Measurements from ENCODE around the gene CDC27.
"Not testable (repeated sequence)": the region's sequence is repeated elsewhere in the genome, so short reads cannot be mapped to it uniquely, and the experiment has no call there.

CDC27 gene

DNA sequence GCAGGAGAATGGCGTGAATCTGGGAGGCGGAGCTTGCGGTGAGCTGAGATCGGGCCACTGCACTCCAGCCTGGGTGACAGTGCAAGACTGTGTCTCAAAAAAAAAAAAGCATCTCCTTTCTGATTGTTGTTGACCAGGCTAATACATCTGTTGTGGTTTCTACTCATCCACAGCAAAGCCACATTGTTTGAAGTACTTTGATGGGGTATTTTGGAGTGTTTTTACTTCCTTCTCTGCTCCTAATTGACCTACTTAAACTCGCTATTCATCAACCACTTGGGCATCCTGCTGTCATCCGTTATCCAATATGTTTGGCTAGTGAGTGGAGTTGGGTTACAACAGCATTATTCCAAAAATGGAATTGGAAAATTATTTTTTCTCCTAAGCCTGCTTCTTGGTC lies 3.5 kb upstream of the CDC27 start:
- Histone ChIP-seq H3K4me1 (ENCODE audit: insufficient read depth, insufficient read length) (no peaks in the 10 kb centered on the region), H3K9me3 (ENCODE audit: insufficient read depth, low read length) (no peaks in the 10 kb centered on the region), H3K9ac (ENCODE audit: insufficient read length, low read depth) (no peak overlapping the region), H3K36me3 (ENCODE audit: insufficient read depth, insufficient read length, low read length) (no peaks in the 10 kb centered on the region), H3K4me3 (ENCODE audit: insufficient read length, low read depth) (no peak overlapping the region), H3K27me3 (ENCODE audit: insufficient read depth, insufficient read length) (no peaks in the 10 kb centered on the region)
- TF ChIP-seq SUZ12 (IDR thresholded peaks at IDR 0.05; ENCODE audit: extremely low read depth, insufficient read depth, insufficient read length) (no peak), YY1 (IDR thresholded peaks at IDR 0.05; ENCODE audit: insufficient read depth, insufficient read length) (no peak), ZNF274 (IDR thresholded peaks at IDR 0.05; ENCODE audit: low read depth, low read length) (no peak)
- DNase-seq (ENCODE audit: low read depth, low spot score), result no peak

DNA sequence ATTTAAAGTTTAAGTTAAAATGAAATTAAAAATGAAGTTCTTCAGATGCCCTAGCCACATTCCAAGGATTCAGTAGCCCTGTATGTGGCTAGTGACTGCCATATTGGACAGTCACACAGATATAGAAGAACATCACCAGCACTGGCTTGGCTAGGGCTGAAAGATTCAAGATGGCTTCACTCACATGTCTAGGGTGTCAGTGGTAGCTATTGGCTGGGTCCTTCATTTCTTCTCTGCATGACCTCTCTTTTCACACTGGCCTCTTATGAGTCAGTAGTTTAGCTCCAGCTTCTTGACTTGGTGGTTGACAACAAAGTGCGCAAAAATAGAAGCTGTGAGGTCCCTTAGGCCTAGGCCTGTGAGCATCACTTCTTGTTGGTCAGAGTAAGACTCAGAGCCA lies 1.7 kb upstream of the CDC27 start:
- H3K4me1 ChIP-seq (ENCODE audit: insufficient read depth, insufficient read length), result no peaks in the 10 kb centered on the region
- H3K9ac ChIP-seq (ENCODE audit: insufficient read length, low read depth), result no peak overlapping the region
- no peaks in the 10 kb centered on the region for H3K27me3 ChIP-seq (ENCODE audit: insufficient read depth, insufficient read length)
- no peak overlapping the region for H3K4me3 ChIP-seq (ENCODE audit: insufficient read length, low read depth)
- H3K36me3 ChIP-seq (ENCODE audit: insufficient read depth, insufficient read length, low read length), result peaks cover 3% of the 10 kb centered on the region
- no peak for DNase-seq (ENCODE audit: low read depth, low spot score)
- no peaks in the 10 kb centered on the region for H3K9me3 ChIP-seq (ENCODE audit: insufficient read depth, low read length)
- TF ChIP-seq ZNF274 (IDR thresholded peaks at IDR 0.05; ENCODE audit: low read depth, low read length) (no peak), YY1 (IDR thresholded peaks at IDR 0.05; ENCODE audit: insufficient read depth, insufficient read length) (no peak), SUZ12 (IDR thresholded peaks at IDR 0.05; ENCODE audit: extremely low read depth, insufficient read depth, insufficient read length) (no peak)

DNA sequence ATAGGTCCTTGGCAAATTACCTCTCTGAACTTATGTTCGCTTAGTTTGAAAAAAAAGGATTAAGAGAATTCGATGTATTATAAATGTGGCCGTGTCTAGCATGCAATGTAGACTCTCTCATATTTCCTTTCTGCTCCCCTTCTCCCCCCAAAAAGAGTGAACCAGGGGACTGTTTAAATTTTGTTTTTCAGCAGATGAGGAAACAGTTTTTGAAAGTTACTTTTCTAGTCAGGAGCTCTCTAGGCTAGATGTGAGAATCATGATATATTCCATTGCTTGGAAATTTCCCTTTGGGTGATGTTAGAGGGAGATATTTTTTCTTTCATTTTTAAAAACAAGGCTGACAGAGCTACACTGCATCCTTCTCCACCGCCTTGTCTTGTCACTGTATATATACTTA lies 1.1 kb upstream of the CDC27 start:
- no peak overlapping the region for H3K9ac ChIP-seq (ENCODE audit: insufficient read length, low read depth)
- no peaks in the 10 kb centered on the region for H3K4me1 ChIP-seq (ENCODE audit: insufficient read depth, insufficient read length)
- H3K36me3 ChIP-seq (ENCODE audit: insufficient read depth, insufficient read length, low read length), result peaks cover 7% of the 10 kb centered on the region
- H3K9me3 ChIP-seq (ENCODE audit: insufficient read depth, low read length), result no peaks in the 10 kb centered on the region
- DNase-seq (ENCODE audit: low read depth, low spot score), result no peak
- TF ChIP-seq ZNF274 (IDR thresholded peaks at IDR 0.05; ENCODE audit: low read depth, low read length), result no peak
- no peaks in the 10 kb centered on the region for H3K27me3 ChIP-seq (ENCODE audit: insufficient read depth, insufficient read length)
- H3K4me3 ChIP-seq (ENCODE audit: insufficient read length, low read depth), result no peak overlapping the region

- peak overlapping the region; percentile 47 for H3K9ac ChIP-seq (ENCODE audit: insufficient read length, low read depth)
- DNase-seq (ENCODE audit: low read depth, low spot score), result no peak
- TF ChIP-seq YY1 (IDR thresholded peaks at IDR 0.05; ENCODE audit: insufficient read depth, insufficient read length), result no peak
- no peak for TF ChIP-seq ZNF274 (IDR thresholded peaks at IDR 0.05; ENCODE audit: low read depth, low read length)
- TF ChIP-seq SUZ12 (IDR thresholded peaks at IDR 0.05; ENCODE audit: extremely low read depth, insufficient read depth, insufficient read length), result no peak
- H3K9me3 ChIP-seq (ENCODE audit: insufficient read depth, low read length), result no peaks in the 10 kb centered on the region
- H3K4me3 ChIP-seq (ENCODE audit: insufficient read length, low read depth), result peak overlapping the region; percentile 2
- H3K36me3 ChIP-seq (ENCODE audit: insufficient read depth, insufficient read length, low read length), result peaks cover 7% of the 10 kb centered on the region
- no peaks in the 10 kb centered on the region for H3K27me3 ChIP-seq (ENCODE audit: insufficient read depth, insufficient read length)
- H3K4me1 ChIP-seq (ENCODE audit: insufficient read depth, insufficient read length), result no peaks in the 10 kb centered on the region
Measured at GRCh38 chr17:47189732-47190237, 690 bp upstream of the CDC27 start.

DNA sequence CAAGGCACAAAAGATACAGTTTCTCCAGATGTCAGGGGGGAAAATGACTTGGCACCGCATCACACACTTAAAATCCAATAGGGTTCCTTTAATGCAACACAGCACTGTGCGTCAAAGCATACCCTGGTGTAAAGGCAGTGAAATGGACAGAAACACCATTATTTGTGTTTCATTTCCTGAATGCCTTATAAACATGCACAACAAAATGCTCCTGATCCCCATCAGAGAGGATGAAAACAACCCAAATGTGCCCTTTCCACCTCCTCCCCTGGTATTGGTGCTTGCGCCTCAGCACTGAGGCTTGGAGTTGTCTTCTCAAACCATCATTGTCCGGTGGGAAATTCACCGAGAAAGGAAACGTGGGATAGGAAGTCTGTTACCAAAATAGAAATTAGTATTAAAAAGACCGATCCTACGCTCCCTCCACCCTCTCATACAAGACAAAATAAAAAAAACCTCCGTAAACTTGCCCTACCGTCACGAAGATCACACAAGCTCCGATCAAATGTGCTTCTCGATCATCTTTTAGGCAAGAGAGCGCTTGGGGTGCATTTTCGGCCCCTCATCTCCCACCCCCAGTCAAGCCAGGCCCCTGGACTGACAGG lies 722 bp downstream of the CDC27 start:
- no peaks in the 10 kb centered on the region for H3K27me3 ChIP-seq (ENCODE audit: insufficient read depth, insufficient read length)
- no peak for DNase-seq (ENCODE audit: low read depth, low spot score)
- no peaks in the 10 kb centered on the region for H3K9me3 ChIP-seq (ENCODE audit: insufficient read depth, low read length)
- H3K4me3 ChIP-seq (ENCODE audit: insufficient read length, low read depth), result peak overlapping the region; percentile 92
- H3K36me3 ChIP-seq (ENCODE audit: insufficient read depth, insufficient read length, low read length), result peaks cover 13% of the 10 kb centered on the region
- TF ChIP-seq YY1 (IDR thresholded peaks at IDR 0.05; ENCODE audit: insufficient read depth, insufficient read length), result no peak
- TF ChIP-seq ZNF274 (IDR thresholded peaks at IDR 0.05; ENCODE audit: low read depth, low read length), result no peak
- no peak for TF ChIP-seq SUZ12 (IDR thresholded peaks at IDR 0.05; ENCODE audit: extremely low read depth, insufficient read depth, insufficient read length)
- H3K9ac ChIP-seq (ENCODE audit: insufficient read length, low read depth), result peak overlapping the region; percentile 98
- no peaks in the 10 kb centered on the region for H3K4me1 ChIP-seq (ENCODE audit: insufficient read depth, insufficient read length)

GRCh38 chr17:47184681-47185080 lies 4.4 kb downstream of the CDC27 start:
- DNase-seq (ENCODE audit: low read depth, low spot score), result no peak
- TF ChIP-seq ZNF274 (IDR thresholded peaks at IDR 0.05; ENCODE audit: low read depth, low read length) (no peak), YY1 (IDR thresholded peaks at IDR 0.05; ENCODE audit: insufficient read depth, insufficient read length) (no peak), SUZ12 (IDR thresholded peaks at IDR 0.05; ENCODE audit: extremely low read depth, insufficient read depth, insufficient read length) (no peak)
- Histone ChIP-seq H3K4me3 (ENCODE audit: insufficient read length, low read depth) (no peak overlapping the region), H3K4me1 (ENCODE audit: insufficient read depth, insufficient read length) (no peaks in the 10 kb centered on the region), H3K36me3 (ENCODE audit: insufficient read depth, insufficient read length, low read length) (peaks cover 23% of the 10 kb centered on the region), H3K27me3 (ENCODE audit: insufficient read depth, insufficient read length) (no peaks in the 10 kb centered on the region), H3K9ac (ENCODE audit: insufficient read length, low read depth) (peak overlapping the region; percentile 16), H3K9me3 (ENCODE audit: insufficient read depth, low read length) (no peaks in the 10 kb centered on the region)

GRCh38 chr17:47180988-47181387 lies 8.1 kb downstream of the CDC27 start:
- not testable (repeated sequence) for H3K27me3 ChIP-seq (ENCODE audit: insufficient read depth, insufficient read length); DNase-seq (ENCODE audit: low read depth, low spot score); H3K9ac ChIP-seq (ENCODE audit: insufficient read length, low read depth); H3K9me3 ChIP-seq (ENCODE audit: insufficient read depth, low read length); H3K4me3 ChIP-seq (ENCODE audit: insufficient read length, low read depth); H3K4me1 ChIP-seq (ENCODE audit: insufficient read depth, insufficient read length)
- H3K36me3 ChIP-seq (ENCODE audit: insufficient read depth, insufficient read length, low read length), result peaks cover 55% of the 10 kb centered on the region

DNA sequence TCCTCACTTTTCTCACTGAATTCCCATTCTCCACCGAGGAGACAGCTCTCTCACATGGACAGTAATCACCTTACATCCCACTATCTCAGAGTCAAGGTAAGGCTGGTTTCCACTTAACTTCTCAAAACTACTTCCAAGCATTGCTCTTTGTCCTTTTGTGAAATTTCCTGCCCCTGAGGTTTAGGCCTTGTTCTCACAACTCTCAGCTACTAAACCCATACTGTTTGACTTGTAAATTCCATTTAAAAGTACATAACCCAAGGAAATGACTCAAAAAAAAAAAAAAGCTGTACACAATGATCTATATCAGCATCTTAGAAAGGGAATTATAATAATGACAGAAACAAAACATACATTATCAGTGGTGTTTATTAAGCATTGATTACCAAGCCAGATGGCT lies 8.8 kb downstream of the CDC27 start:
- Histone ChIP-seq H3K4me1 (ENCODE audit: insufficient read depth, insufficient read length) (no peaks in the 10 kb centered on the region), H3K9ac (ENCODE audit: insufficient read length, low read depth) (no peak overlapping the region), H3K9me3 (ENCODE audit: insufficient read depth, low read length) (no peaks in the 10 kb centered on the region), H3K4me3 (ENCODE audit: insufficient read length, low read depth) (no peak overlapping the region), H3K36me3 (ENCODE audit: insufficient read depth, insufficient read length, low read length) (peaks cover 55% of the 10 kb centered on the region), H3K27me3 (ENCODE audit: insufficient read depth, insufficient read length) (no peaks in the 10 kb centered on the region)
- DNase-seq (ENCODE audit: low read depth, low spot score), result no peak
- TF ChIP-seq ZNF274 (IDR thresholded peaks at IDR 0.05; ENCODE audit: low read depth, low read length) (no peak), SUZ12 (IDR thresholded peaks at IDR 0.05; ENCODE audit: extremely low read depth, insufficient read depth, insufficient read length) (no peak), YY1 (IDR thresholded peaks at IDR 0.05; ENCODE audit: insufficient read depth, insufficient read length) (no peak)

Measured in NT2/D1 (cell line).